Fibroblast of villous mesenchyme (primary cell): ENCODE results near the gene GALK2. TPM values are rescaled to one million over a fixed set of nuclear protein-coding genes. Genes with fewer than 3 reads are reported as not detected.

ENCODE experiments used
- DNase-seq: peaks from one replicate; pipeline ENCODE4 v3.0.0-alpha.2; 2010; ENCODE audit warnings: low read depth
- H3K4me3 ChIP-seq: 2 replicates; pipeline ENCODE4 v1.5.1; 2011; ENCODE audit warnings: low read depth, mild to moderate bottlenecking, low read length
- total RNA-seq: library from RNA; depleted of rRNA; stranded (reverse); fragments of >200 nt; gene quantifications from 2 replicates; pipeline ENCODE4 v1.2.3, GENCODE V29; 2012
- TF ChIP-seq, protein P1 (sequence below): IDR thresholded peaks from 2 replicates; pipeline ENCODE4 v1.5.1; 2012; ENCODE audit warnings: low read depth, mild to moderate bottlenecking, low read length; ENCODE audit not compliant: insufficient read depth

GALK2 gene
- total RNA-seq, 1 donor: 58.7 TPM

DNA sequence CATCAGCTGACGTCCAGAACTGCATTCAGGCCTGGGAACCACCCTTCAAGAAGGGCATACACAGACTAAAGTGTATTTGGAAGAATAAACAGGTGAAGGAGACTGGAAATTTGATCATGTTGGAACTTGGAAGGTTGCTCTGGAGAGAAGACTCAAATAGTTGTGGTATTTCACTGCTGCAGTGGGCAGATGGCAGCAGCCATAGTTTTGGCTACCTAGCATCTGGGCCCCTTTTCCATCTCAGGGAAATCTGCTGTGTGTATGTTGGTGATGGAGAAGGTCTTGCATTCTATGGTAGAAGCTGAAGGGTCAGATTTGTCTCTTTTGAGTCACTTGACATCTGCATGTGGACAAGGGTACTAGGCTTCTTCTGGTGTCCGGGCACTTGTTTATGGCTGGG is 138.6 kb downstream of the GALK2 start:
- H3K4me3 ChIP-seq: no peak overlapping the region
- TF ChIP-seq, protein P1, sequence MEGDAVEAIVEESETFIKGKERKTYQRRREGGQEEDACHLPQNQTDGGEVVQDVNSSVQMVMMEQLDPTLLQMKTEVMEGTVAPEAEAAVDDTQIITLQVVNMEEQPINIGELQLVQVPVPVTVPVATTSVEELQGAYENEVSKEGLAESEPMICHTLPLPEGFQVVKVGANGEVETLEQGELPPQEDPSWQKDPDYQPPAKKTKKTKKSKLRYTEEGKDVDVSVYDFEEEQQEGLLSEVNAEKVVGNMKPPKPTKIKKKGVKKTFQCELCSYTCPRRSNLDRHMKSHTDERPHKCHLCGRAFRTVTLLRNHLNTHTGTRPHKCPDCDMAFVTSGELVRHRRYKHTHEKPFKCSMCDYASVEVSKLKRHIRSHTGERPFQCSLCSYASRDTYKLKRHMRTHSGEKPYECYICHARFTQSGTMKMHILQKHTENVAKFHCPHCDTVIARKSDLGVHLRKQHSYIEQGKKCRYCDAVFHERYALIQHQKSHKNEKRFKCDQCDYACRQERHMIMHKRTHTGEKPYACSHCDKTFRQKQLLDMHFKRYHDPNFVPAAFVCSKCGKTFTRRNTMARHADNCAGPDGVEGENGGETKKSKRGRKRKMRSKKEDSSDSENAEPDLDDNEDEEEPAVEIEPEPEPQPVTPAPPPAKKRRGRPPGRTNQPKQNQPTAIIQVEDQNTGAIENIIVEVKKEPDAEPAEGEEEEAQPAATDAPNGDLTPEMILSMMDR: no peak

DNA sequence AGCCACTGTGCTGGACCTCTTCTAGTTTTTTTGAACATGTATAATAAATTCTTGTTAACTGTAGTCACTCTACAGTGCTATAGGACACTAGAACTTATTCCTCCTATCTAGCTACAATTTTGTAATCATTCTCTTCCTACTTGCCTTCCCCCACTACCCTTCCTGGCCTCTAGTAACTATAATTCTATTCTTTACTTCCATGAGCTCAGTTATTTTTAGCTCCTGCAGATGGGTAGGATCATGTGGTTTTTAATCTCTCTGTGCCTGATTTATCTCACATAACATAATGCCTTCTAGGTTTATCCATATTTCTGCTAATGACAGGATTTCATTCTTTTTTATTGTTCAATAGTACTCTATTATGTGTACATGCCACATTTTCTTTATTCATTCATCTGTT is 139.8 kb downstream of the GALK2 start:
- peak; percentile 24 for DNase-seq
- TF ChIP-seq, protein P1: no peak
- no peak overlapping the region for H3K4me3 ChIP-seq

More for the DNA sequence above, 138.6 kb downstream of the GALK2 start:
- DNase-seq: no peak

DNA sequence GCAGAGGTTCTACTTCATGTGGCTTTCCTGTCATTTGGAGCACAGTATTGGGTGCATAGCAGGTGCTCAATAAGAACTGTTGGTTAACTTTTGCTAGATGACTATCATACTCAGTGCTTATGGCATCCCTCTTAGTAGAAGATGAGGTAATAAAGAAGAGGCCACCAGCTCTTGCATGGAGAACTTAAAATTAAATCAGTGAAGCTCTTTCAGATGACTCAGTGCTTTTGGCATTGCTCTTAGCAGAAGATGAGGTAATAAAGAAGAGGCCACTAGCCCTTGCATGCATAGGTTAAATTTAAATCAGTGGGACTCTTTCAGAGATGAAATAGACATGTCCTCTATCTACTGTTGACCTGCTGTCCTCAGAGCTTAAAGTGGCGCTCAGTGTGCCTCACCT is 143.6 kb downstream of the GALK2 start:
- TF ChIP-seq, protein P1: no peak
- peak; percentile 76 for DNase-seq
- no peak overlapping the region for H3K4me3 ChIP-seq

DNA sequence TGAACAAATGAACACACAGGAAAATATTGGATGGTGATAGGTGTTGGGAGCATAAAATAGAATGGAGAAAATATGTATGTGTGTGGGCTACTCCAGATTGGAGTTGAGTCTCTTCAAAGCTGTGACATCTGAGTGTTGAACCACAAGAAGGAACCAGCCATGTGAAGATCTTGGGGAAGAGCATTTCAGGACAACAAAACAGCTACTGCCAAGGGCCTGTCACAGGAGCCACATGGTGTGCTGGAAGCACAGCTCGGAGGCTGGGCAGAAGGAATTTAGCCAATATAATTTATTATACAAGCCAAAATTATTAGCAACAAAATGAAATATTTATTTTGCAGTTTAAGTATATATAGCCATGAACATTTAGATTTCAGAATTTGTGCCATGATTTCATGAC is 144.7 kb downstream of the GALK2 start:
- H3K4me3 ChIP-seq: no peak overlapping the region
- TF ChIP-seq, protein P1: no peak
- no peak for DNase-seq

DNA sequence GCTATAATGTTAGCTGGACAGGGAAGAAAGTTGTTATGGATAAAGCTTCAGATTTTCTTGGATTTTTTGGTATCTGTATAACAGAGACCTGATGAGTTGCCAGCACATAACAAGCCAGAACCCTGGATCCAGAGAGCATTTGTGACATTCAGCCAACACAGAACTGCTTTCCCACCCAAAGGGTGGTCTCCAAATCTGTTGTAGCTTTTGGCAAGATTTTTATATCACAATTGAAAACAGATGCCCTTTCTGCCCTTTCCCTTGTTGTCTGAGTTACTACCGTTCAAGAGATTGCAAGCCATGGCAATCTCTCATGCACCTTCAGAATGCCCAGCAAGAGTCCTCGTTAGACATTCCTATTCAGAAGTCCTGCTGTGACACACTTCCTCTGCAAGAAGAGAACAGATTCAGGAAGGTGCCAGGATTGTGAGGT is 145.4 kb downstream of the GALK2 start:
- no peak for DNase-seq
- H3K4me3 ChIP-seq: no peak overlapping the region
- TF ChIP-seq, protein P1: no peak

- TF ChIP-seq, protein P1: no peak
- no peak for DNase-seq
- no peak overlapping the region for H3K4me3 ChIP-seq
Observed at GRCh38 chr15:49320351-49320750, 150.3 kb downstream of the GALK2 start.

GRCh38 chr15:49323207-49323606 is 153.2 kb downstream of the GALK2 start:
- TF ChIP-seq, protein P1: no peak
- H3K4me3 ChIP-seq: no peak overlapping the region
- DNase-seq: no peak
